ENCODE measurements around the gene NKTR. TPM values are rescaled to one million over a fixed set of nuclear protein-coding genes. Genes with fewer than 3 reads are reported as not detected.

Gene NKTR
- total and polyA plus RNA-seq, 2 of the 13 experiments (the other 11 are each of a cell fraction or from before 2014, with no cell fraction given) = 41.3 to 59.6 TPM

DNA sequence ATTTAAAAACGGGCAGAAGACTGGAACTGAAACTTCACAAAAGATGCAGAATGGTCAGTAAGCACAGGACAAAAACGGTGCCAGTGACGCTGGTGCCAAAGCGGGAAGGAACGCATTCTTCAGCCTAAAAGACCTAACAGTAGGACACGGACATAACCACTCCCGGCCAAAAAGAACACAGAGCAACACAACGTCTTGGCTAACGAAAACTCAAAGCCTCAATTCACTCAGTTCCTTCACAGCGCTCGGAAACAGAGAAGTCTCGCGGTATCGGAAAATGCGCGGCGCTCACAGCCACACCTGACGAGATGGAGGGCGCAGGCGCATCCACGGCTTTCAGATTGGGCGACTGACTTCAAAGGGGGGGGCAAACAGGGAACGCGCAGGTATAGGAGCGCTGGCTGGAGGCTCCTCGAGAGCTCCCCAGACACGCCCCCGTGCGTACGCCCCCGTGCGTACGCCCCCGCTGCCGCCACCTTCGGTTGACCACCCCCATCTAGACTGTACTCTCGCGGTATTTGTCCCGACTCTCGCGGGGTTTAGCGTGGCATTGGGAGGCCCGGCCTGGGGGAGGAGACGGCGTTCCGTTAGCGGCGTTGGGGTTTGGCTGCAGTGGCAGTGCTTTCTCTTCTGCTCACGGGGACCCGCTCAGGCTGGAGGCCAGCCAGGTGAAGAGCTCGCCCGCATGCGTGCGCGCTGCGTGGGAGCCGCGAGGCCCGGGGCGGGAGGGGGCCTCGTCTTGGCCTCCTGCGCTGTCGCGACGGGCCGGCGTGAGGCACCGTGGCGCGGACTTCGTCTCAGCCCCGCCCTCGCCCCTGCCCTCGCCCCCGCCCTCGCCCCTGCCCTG is at the start of gene NKTR (continued):
- TF ChIP-seq, protein P1, sequence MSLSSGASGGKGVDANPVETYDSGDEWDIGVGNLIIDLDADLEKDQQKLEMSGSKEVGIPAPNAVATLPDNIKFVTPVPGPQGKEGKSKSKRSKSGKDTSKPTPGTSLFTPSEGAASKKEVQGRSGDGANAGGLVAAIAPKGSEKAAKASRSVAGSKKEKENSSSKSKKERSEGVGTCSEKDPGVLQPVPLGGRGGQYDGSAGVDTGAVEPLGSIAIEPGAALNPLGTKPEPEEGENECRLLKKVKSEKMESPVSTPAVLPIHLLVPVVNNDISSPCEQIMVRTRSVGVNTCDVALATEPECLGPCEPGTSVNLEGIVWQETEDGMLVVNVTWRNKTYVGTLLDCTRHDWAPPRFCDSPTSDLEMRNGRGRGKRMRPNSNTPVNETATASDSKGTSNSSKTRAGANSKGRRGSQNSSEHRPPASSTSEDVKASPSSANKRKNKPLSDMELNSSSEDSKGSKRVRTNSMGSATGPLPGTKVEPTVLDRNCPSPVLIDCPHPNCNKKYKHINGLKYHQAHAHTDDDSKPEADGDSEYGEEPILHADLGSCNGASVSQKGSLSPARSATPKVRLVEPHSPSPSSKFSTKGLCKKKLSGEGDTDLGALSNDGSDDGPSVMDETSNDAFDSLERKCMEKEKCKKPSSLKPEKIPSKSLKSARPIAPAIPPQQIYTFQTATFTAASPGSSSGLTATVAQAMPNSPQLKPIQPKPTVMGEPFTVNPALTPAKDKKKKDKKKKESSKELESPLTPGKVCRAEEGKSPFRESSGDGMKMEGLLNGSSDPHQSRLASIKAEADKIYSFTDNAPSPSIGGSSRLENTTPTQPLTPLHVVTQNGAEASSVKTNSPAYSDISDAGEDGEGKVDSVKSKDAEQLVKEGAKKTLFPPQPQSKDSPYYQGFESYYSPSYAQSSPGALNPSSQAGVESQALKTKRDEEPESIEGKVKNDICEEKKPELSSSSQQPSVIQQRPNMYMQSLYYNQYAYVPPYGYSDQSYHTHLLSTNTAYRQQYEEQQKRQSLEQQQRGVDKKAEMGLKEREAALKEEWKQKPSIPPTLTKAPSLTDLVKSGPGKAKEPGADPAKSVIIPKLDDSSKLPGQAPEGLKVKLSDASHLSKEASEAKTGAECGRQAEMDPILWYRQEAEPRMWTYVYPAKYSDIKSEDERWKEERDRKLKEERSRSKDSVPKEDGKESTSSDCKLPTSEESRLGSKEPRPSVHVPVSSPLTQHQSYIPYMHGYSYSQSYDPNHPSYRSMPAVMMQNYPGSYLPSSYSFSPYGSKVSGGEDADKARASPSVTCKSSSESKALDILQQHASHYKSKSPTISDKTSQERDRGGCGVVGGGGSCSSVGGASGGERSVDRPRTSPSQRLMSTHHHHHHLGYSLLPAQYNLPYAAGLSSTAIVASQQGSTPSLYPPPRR (CRISPR knock-in tag; IDR thresholded peaks at IDR 0.05; ENCODE audit: borderline replicate concordance) = peak; percentile 60; the same call in 1 of the 2 replicates
- no peak for TF ChIP-seq ZNF883 (CRISPR knock-in tag; IDR thresholded peaks at IDR 0.05; ENCODE audit: not compliant biosample characterization)
- peak; percentile 80; the same call in 1 of the 2 replicates for TF ChIP-seq MEIS1 (CRISPR knock-in tag; IDR thresholded peaks at IDR 0.05; ENCODE audit: borderline replicate concordance)
- TF ChIP-seq, protein P2, sequence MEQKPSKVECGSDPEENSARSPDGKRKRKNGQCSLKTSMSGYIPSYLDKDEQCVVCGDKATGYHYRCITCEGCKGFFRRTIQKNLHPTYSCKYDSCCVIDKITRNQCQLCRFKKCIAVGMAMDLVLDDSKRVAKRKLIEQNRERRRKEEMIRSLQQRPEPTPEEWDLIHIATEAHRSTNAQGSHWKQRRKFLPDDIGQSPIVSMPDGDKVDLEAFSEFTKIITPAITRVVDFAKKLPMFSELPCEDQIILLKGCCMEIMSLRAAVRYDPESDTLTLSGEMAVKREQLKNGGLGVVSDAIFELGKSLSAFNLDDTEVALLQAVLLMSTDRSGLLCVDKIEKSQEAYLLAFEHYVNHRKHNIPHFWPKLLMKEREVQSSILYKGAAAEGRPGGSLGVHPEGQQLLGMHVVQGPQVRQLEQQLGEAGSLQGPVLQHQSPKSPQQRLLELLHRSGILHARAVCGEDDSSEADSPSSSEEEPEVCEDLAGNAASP (CRISPR knock-in tag; IDR thresholded peaks at IDR 0.05; ENCODE audit: borderline replicate concordance) = no peak
- TF ChIP-seq MAFG (CRISPR knock-in tag; IDR thresholded peaks at IDR 0.05) = no peak
- TF ChIP-seq KLF12 (CRISPR knock-in tag; IDR thresholded peaks at IDR 0.05; ENCODE audit: borderline replicate concordance) = peak; percentile 42; the same call in 1 of the 2 replicates
- peak; percentile 77; the same call in 1 of the 2 replicates for TF ChIP-seq ZNF678 (CRISPR knock-in tag; IDR thresholded peaks at IDR 0.05)
- TF ChIP-seq MIER3 (CRISPR knock-in tag; IDR thresholded peaks at IDR 0.05; ENCODE audit: borderline replicate concordance) = no peak
- TF ChIP-seq, protein P3, sequence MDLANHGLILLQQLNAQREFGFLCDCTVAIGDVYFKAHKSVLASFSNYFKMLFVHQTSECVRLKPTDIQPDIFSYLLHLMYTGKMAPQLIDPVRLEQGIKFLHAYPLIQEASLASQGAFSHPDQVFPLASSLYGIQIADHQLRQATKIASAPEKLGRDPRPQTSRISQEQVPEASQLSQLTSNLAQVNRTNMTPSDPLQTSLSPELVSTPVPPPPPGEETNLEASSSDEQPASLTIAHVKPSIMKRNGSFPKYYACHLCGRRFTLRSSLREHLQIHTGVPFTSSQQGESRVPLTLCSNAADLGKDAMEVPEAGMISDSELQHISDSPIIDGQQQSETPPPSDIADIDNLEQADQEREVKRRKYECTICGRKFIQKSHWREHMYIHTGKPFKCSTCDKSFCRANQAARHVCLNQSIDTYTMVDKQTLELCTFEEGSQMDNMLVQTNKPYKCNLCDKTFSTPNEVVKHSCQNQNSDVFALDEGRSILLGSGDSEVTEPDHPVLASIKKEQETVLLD (CRISPR knock-in tag; IDR thresholded peaks at IDR 0.05; ENCODE audit: low read depth) = peak; percentile 87
- TF ChIP-seq HOXD1 (CRISPR knock-in tag; IDR thresholded peaks at IDR 0.05) = 0 out of 2 replicates have a peak, but pooled peaks have one; percentile 22
- peak; percentile 52; the same call in 1 of the 2 replicates for TF ChIP-seq ZNF615 (CRISPR knock-in tag; IDR thresholded peaks at IDR 0.05; ENCODE audit: borderline replicate concordance)
- no peak for TF ChIP-seq HNRNPH1 (optimal IDR thresholded peaks at IDR 0.05; ENCODE audit: low read depth, low read length)
- no peak for TF ChIP-seq HES4 (CRISPR knock-in tag; IDR thresholded peaks at IDR 0.05; ENCODE audit: borderline replicate concordance)
- no peak for TF ChIP-seq NFKB2 (CRISPR knock-in tag; IDR thresholded peaks at IDR 0.05; ENCODE audit: borderline replicate concordance)
- peak; percentile 89 for TF ChIP-seq IRX3 (CRISPR knock-in tag; IDR thresholded peaks at IDR 0.05; ENCODE audit: borderline replicate concordance, low read depth)
- no peak for TF ChIP-seq ZNF432 (CRISPR knock-in tag; IDR thresholded peaks at IDR 0.05; ENCODE audit: borderline replicate concordance)
- TF ChIP-seq MAZ (IDR thresholded peaks at IDR 0.05; ENCODE audit: borderline replicate concordance, low read depth, low read length) = peak; percentile 76
- peak; percentile 85 for TF ChIP-seq MAZ (CRISPR knock-in tag; IDR thresholded peaks at IDR 0.05; ENCODE audit: low read depth)
- no peak for TF ChIP-seq NFIB (CRISPR knock-in tag; IDR thresholded peaks at IDR 0.05; ENCODE audit: borderline replicate concordance)
- TF ChIP-seq HIVEP1 (CRISPR knock-in tag; IDR thresholded peaks at IDR 0.05) = peak; percentile 36; the same call in 1 of the 2 replicates
- no peak for TF ChIP-seq POLR2AphosphoS2 (IDR thresholded peaks at IDR 0.05; ENCODE audit: low read depth, low read length)
